ENCODE results near the gene PRKAG2. TPM values are rescaled to one million over a fixed set of nuclear protein-coding genes. Genes with fewer than 3 reads are reported as not detected.

Gene PRKAG2
- polyA plus RNA-seq, 3 donors, result 29.2 to 59.8 (median 30.9) TPM

- no peak overlapping the region for H3K4me3 ChIP-seq (replicated peaks in 1 of 3; ENCODE audit: low read depth in 2 of 3, low read length in 3 of 3)
- H3K27me3 Mint-ChIP-seq (ENCODE audit: low read depth in 3 of 3), result no peaks in the 10 kb centered on the region
- H3K36me3 Mint-ChIP-seq, result peaks cover 47 to 61% of the 10 kb centered on the region in 2 donors
- H3K27me3 ChIP-seq (ENCODE audit: control insufficient read depth in 2 of 2, insufficient read depth in 2 of 2, low read length in 2 of 2), result no peaks in the 10 kb centered on the region
- H3K79me2 ChIP-seq (ENCODE audit: insufficient read depth, low read length), result no peaks in the 10 kb centered on the region
- H3K4me3 Mint-ChIP-seq, result no peak overlapping the region
- no peak overlapping the region for H3K27ac Mint-ChIP-seq
- H3K4me1 Mint-ChIP-seq, result no peaks in the 10 kb centered on the region
- H3K9me3 ChIP-seq (replicated peaks in 1 of 2; ENCODE audit: control insufficient read depth in 1 of 2, insufficient read depth in 1 of 2, low read length in 2 of 2), result no peaks in the 10 kb centered on the region
- no peak overlapping the region for H3K9ac ChIP-seq (ENCODE audit: insufficient read depth, low read length, poor library complexity, severe bottlenecking)
- no peak overlapping the region for H2AFZ ChIP-seq (ENCODE audit: insufficient read depth, low read depth, low read length, poor library complexity, severe bottlenecking)
- H4K20me1 ChIP-seq (ENCODE audit: insufficient read depth, low read length), result peaks cover 8% of the 10 kb centered on the region
- no peak overlapping the region for H3K27ac ChIP-seq (ENCODE audit: low read depth in 1 of 2, low read length in 2 of 2)
- no peaks in the 10 kb centered on the region for H3K4me1 ChIP-seq (ENCODE audit: control insufficient read depth in 1 of 2, insufficient read depth in 2 of 2, low read length in 2 of 2)
- DNase-seq, result no peak
- peak; percentile 60 for TF ChIP-seq CTCF (IDR thresholded peaks at IDR 0.05)
- H3K36me3 ChIP-seq (replicated peaks in 1 of 2; ENCODE audit: control insufficient read depth in 1 of 2, insufficient read depth in 2 of 2, low read length in 2 of 2), result peaks cover 46 to 86% of the 10 kb centered on the region in 2 donors
- intact Hi-C loops (cut with micrococcal nuclease), result loop anchor here in 1 of 2 donors (5.0 kb wide), 1 partner anchor 187 kb away; no protein-coding TSS in a partner anchor
- no peaks in the 10 kb centered on the region for H3K9me3 Mint-ChIP-seq
- H3K4me2 ChIP-seq (replicated peaks; ENCODE audit: extremely low read depth, low read length, poor library complexity, severe bottlenecking), result no peak overlapping the region
Measured at GRCh38 chr7:151570366-151570915, 306.5 kb downstream of the PRKAG2 start.

- no peaks in the 10 kb centered on the region for H3K27me3 Mint-ChIP-seq (ENCODE audit: low read depth in 3 of 3)
- H3K9me3 ChIP-seq (replicated peaks in 1 of 2; ENCODE audit: control insufficient read depth in 1 of 2, insufficient read depth in 1 of 2, low read length in 2 of 2), result no peaks in the 10 kb centered on the region
- peak overlapping the region in 2 of 7 donors; percentile 15 to 79 for H3K27ac Mint-ChIP-seq
- DNase-seq, result no peak
- TF ChIP-seq CTCF (IDR thresholded peaks at IDR 0.05), result no peak
- H3K27ac ChIP-seq (ENCODE audit: low read depth in 1 of 2, low read length in 2 of 2), result no peak overlapping the region
- no peak overlapping the region for H3K4me2 ChIP-seq (replicated peaks; ENCODE audit: extremely low read depth, low read length, poor library complexity, severe bottlenecking)
- H4K20me1 ChIP-seq (ENCODE audit: insufficient read depth, low read length), result peaks cover 10% of the 10 kb centered on the region
- no peaks in the 10 kb centered on the region for H3K27me3 ChIP-seq (ENCODE audit: control insufficient read depth in 2 of 2, insufficient read depth in 2 of 2, low read length in 2 of 2)
- no peaks in the 10 kb centered on the region for H3K4me1 ChIP-seq (ENCODE audit: control insufficient read depth in 1 of 2, insufficient read depth in 2 of 2, low read length in 2 of 2)
- peaks cover 52 to 86% of the 10 kb centered on the region in 2 donors for H3K36me3 ChIP-seq (replicated peaks in 1 of 2; ENCODE audit: control insufficient read depth in 1 of 2, insufficient read depth in 2 of 2, low read length in 2 of 2)
- H3K9me3 Mint-ChIP-seq, result no peaks in the 10 kb centered on the region
- H3K4me1 Mint-ChIP-seq, result no peaks in the 10 kb centered on the region
- H3K9ac ChIP-seq (ENCODE audit: insufficient read depth, low read length, poor library complexity, severe bottlenecking), result no peak overlapping the region
- no peak overlapping the region for H3K4me3 ChIP-seq (replicated peaks in 1 of 3; ENCODE audit: low read depth in 2 of 3, low read length in 3 of 3)
- intact Hi-C loops (cut with micrococcal nuclease), result no loop called here
- peaks cover 51 to 69% of the 10 kb centered on the region in 2 donors for H3K36me3 Mint-ChIP-seq
- WGBS (ENCODE audit: insufficient coverage), result 97% methylated on average over 5 of the region's 20 CpGs
- H3K79me2 ChIP-seq (ENCODE audit: insufficient read depth, low read length), result no peaks in the 10 kb centered on the region
- H3K4me3 Mint-ChIP-seq, result no peak overlapping the region
- no peak overlapping the region for H2AFZ ChIP-seq (ENCODE audit: insufficient read depth, low read depth, low read length, poor library complexity, severe bottlenecking)
Measured at GRCh38 chr7:151568956-151569940, 307.7 kb downstream of the PRKAG2 start.
